K562 (cell line): ENCODE measurements around the gene MAMDC2. TPM values are rescaled to one million over a fixed set of nuclear protein-coding genes. Genes with fewer than 3 reads are reported as not detected.

ENCODE experiments used
- ATAC-seq: fragments of 200-7000 bp; cut with Tn5 transposase; 3 replicates; pipeline ENCODE4 v1.9.1; 2020; ENCODE audit warnings: moderate library complexity
- BruUV-seq: library from RNA; stranded (reverse); fragments of 400-500 nt; replicated peaks from 2 replicates; lab custom pipeline; 2021; lab: Mats Ljungman, UMichigan
- CTCF ChIA-PET: fragments of 300-600 bp; formaldehyde crosslinking; extraction: SDS; loops from one replicate; lab custom pipeline; 2021; ENCODE audit warnings: low intra/inter-chr PET ratio; lab: Yijun Ruan, JAX
- POLR2A ChIA-PET: fragments of 300-600, 350-650 bp; sonication (Branson Sonifier 250); formaldehyde crosslinking; extraction: SDS; loops from one replicate; lab custom pipeline; 2021; ENCODE audit warnings: antibody characterized with exemption, inconsistent platforms; lab: Yijun Ruan, JAX
- DNase-seq, 4 experiments: peaks; one replicate each; pipeline versions ENCODE4 v3.0.0 to v3.0.0-alpha.2; 2011 to 2018; ENCODE audit warnings: low spot score in 3 of 4, mixed read lengths in 3 of 4; ENCODE audit errors: extremely low read depth in 1 of 4
- FAIRE-seq: peaks from 2 replicates; lab custom pipeline; 2011; peaks lifted over from hg19 to GRCh38; lab: Jason Lieb, UNC
- H2AFZ ChIP-seq: 2 replicates; pipeline ENCODE4 v1.6.0; 2011; ENCODE audit warnings: low read depth, low read length, control low read depth, inconsistent platforms
- H3K27ac ChIP-seq: fragments of 200-600 bp; 3 replicates; pipeline ENCODE4 v1.8.0; 2011; ENCODE audit warnings: low read depth, mild to moderate bottlenecking, control low read depth, inconsistent platforms, low read length, moderate library complexity, mixed read lengths; ENCODE audit errors: extremely low read depth
- H3K27me3 ChIP-seq, 2 experiments: fragments of 300-600 bp in 1 of 2; 2 replicates in 1 of 2; 3 replicates in 1 of 2; pipeline versions ENCODE4 v1.6.0 to v1.8.0; 2011; ENCODE audit warnings: inconsistent platforms in 2 of 2, low read length in 2 of 2, mild to moderate bottlenecking in 1 of 2, mixed read lengths in 1 of 2, moderate library complexity in 1 of 2; ENCODE audit not compliant: control insufficient read depth in 2 of 2, insufficient read depth in 2 of 2
- H3K36me3 ChIP-seq: fragments of 300-600 bp; 3 replicates; pipeline ENCODE4 v1.8.0; 2011; ENCODE audit warnings: mild to moderate bottlenecking, low read length, inconsistent platforms; ENCODE audit not compliant: control insufficient read depth, insufficient read depth
- H3K4me1 ChIP-seq, 2 experiments: fragments of 200-600 bp in 1 of 2; replicated peaks in 1 of 2; 2 replicates in 1 of 2; 3 replicates in 1 of 2; pipeline versions ENCODE4 v1.5.1 to v1.8.0; 2011; ENCODE audit warnings: inconsistent platforms in 2 of 2, low read length in 2 of 2, mild to moderate bottlenecking in 1 of 2, mixed read lengths in 1 of 2, moderate library complexity in 1 of 2; ENCODE audit not compliant: control insufficient read depth in 2 of 2, insufficient read depth in 2 of 2
- H3K4me2 ChIP-seq: 2 replicates; pipeline ENCODE4 v1.6.1; 2011; ENCODE audit warnings: low read length, control low read depth, inconsistent platforms, mixed read lengths; ENCODE audit not compliant: insufficient read depth
- H3K4me3 ChIP-seq: fragments of 200-600 bp; sonication (generic), shearing (Covaris generic); 2 replicates; pipeline ENCODE4 v1.5.1; 2016; ENCODE audit warnings: control low read depth, inconsistent platforms
- H3K79me2 ChIP-seq: fragments of 200-600 bp; 3 replicates; pipeline ENCODE4 v1.8.0; 2011; ENCODE audit warnings: low read length, inconsistent platforms; ENCODE audit not compliant: control insufficient read depth, insufficient read depth
- H3K9ac ChIP-seq, 2 experiments: 2 replicates each; pipeline versions ENCODE4 v1.6.0 to v1.6.1; 2011; ENCODE audit warnings: low read depth in 2 of 2, low read length in 2 of 2, control low read depth in 1 of 2, inconsistent platforms in 1 of 2, mild to moderate bottlenecking in 1 of 2, mixed read lengths in 1 of 2; ENCODE audit not compliant: insufficient read depth in 1 of 2
- H3K9me1 ChIP-seq: one replicate; pipeline ENCODE4 v1.6.0; 2011; ENCODE audit warnings: inconsistent platforms, mild to moderate bottlenecking, low read length, moderate library complexity; ENCODE audit not compliant: control insufficient read depth, insufficient read depth
- H3K9me3 ChIP-seq: replicated peaks from 2 replicates; pipeline ENCODE4 v1.5.1; 2011; ENCODE audit warnings: low read depth, low read length, inconsistent platforms; ENCODE audit not compliant: control insufficient read depth, insufficient read depth
- H4K20me1 ChIP-seq: replicated peaks from 2 replicates; pipeline ENCODE4 v1.6.1; 2011; ENCODE audit warnings: low read length, inconsistent platforms, mixed read lengths; ENCODE audit not compliant: control insufficient read depth, insufficient read depth
- CBX2 ChIP-seq: fragments of 200-600 bp; sonication (generic); IDR thresholded peaks from one replicate; pipeline ENCODE4 v1.6.1; 2012; ENCODE audit warnings: mild to moderate bottlenecking, low read length, inconsistent platforms; ENCODE audit not compliant: insufficient read depth, poor library complexity, severe bottlenecking
- HDAC8 ChIP-seq: fragments of 450-650 bp; IDR thresholded peaks from 2 replicates; pipeline ENCODE4 v1.6.1; 2016; ENCODE audit warnings: mild to moderate bottlenecking, missing genetic modification characterization, moderate library complexity, missing compliant biosample characterization
- HMBOX1 ChIP-seq: sonication (generic); IDR thresholded peaks from 2 replicates; pipeline ENCODE4 v1.6.1; 2016
- HMG20B ChIP-seq: fragments of 250-450 bp; sonication (Bioruptor Pico); IDR thresholded peaks from 2 replicates; pipeline ENCODE4 v1.5.0; 2021; ENCODE audit warnings: mild to moderate bottlenecking
- HMGN3 ChIP-seq: IDR thresholded peaks from 2 replicates; pipeline ENCODE4 v1.6.1; 2011; ENCODE audit warnings: borderline replicate concordance, low read depth, mild to moderate bottlenecking, mixed read lengths, low read length; ENCODE audit not compliant: insufficient read length; ENCODE audit errors: extremely low read depth
- MCM5 ChIP-seq: fragments of 450-650 bp; IDR thresholded peaks from 2 replicates; pipeline ENCODE4 v1.6.1; 2016; ENCODE audit warnings: low read depth
- NFYB ChIP-seq: IDR thresholded peaks from 2 replicates; pipeline ENCODE4 v1.6.1; 2011; ENCODE audit warnings: mild to moderate bottlenecking, moderate library complexity; ENCODE audit not compliant: insufficient read length; ENCODE audit errors: extremely low read depth
- NR2C2 ChIP-seq, 2 experiments: fragments of 200-800 bp in 1 of 2; sonication (Bioruptor generic) in 1 of 2; sonication (generic) in 1 of 2; formaldehyde crosslinking in 1 of 2; IDR thresholded peaks; 2 replicates each; pipeline versions ENCODE4 v1.6.1 to v1.8.0; 2016 to 2022; ENCODE audit warnings: mild to moderate bottlenecking in 1 of 2, missing compliant biosample characterization in 1 of 2, missing genetic modification characterization in 1 of 2, missing genetic modification reagents in 1 of 2
- PCBP2 ChIP-seq: fragments of 200-400 bp; formaldehyde crosslinking; IDR thresholded peaks from 2 replicates; pipeline ENCODE4 v1.6.1; 2018; ENCODE audit warnings: low read length, low read depth, mild to moderate bottlenecking, moderate library complexity; ENCODE audit not compliant: poor library complexity, severe bottlenecking
- PHB ChIP-seq: fragments of 250-450 bp; sonication (Bioruptor Pico); IDR thresholded peaks from 2 replicates; pipeline ENCODE4 v1.5.0; 2021
- POU5F1 ChIP-seq: fragments of 150-350 bp; IDR thresholded peaks from 2 replicates; pipeline ENCODE4 v1.6.1; 2014; ENCODE audit warnings: borderline replicate concordance, low read length, low read depth, mild to moderate bottlenecking; ENCODE audit not compliant: partially characterized antibody
- RBM15 ChIP-seq: fragments of 200-400 bp; formaldehyde crosslinking; IDR thresholded peaks from 2 replicates; pipeline ENCODE4 v1.6.1; 2018; ENCODE audit warnings: mild to moderate bottlenecking, low read length, moderate library complexity; ENCODE audit not compliant: insufficient read depth
- RFX1 ChIP-seq: fragments of 450-650 bp; IDR thresholded peaks from 2 replicates; pipeline ENCODE4 v1.6.1; 2016; ENCODE audit warnings: mild to moderate bottlenecking, moderate library complexity
- SMARCA5 ChIP-seq: fragments of 450-650 bp; IDR thresholded peaks from 2 replicates; pipeline ENCODE4 v1.6.1; 2016
- ZNF174 ChIP-seq: fragments of 250-450 bp; sonication (Bioruptor Pico); IDR thresholded peaks from 2 replicates; pipeline ENCODE4 v1.4.0; 2020; ENCODE audit warnings: mild to moderate bottlenecking
- ZNF3 ChIP-seq: fragments of 250-450 bp; sonication (Bioruptor Pico); IDR thresholded peaks from 2 replicates; pipeline ENCODE4 v1.5.0; 2021; ENCODE audit warnings: mild to moderate bottlenecking, moderate library complexity
- ZNF384 ChIP-seq: IDR thresholded peaks from 2 replicates; pipeline ENCODE4 v1.6.1; 2012; ENCODE audit warnings: low read depth, low read length, improper control_type of control experiment
- ZNF609 ChIP-seq: sonication (generic); formaldehyde crosslinking; IDR thresholded peaks from 2 replicates; pipeline ENCODE4 v1.8.1; 2023; ENCODE audit warnings: missing genetic modification reagents, mild to moderate bottlenecking, borderline replicate concordance
- WGBS: fragments of 100-300 bp; shearing (Covaris generic); methylation state at CpG from one replicate; pipeline ENCODE4 v1.1.6; 2016; ENCODE audit warnings: low coverage, mixed read lengths; ENCODE audit not compliant: insufficient coverage; ENCODE audit errors: missing lambda C conversion rate; 5-methylcytosine and 5-hydroxymethylcytosine counted together
- in situ Hi-C: fragments of 300-500 bp; cut with MboI; formaldehyde crosslinking; loops from 4 replicates; pipeline ENCODE4 v1.15.0; 2018; ENCODE audit warnings: inconsistent platforms, mixed read lengths
- intact Hi-C: fragments of 100-400 bp; cut with micrococcal nuclease; formaldehyde crosslinking; loops from 2 replicates; pipeline ENCODE4 v1.14.2; 2022
- polyA plus RNA-seq, 8 experiments: library from polyadenylated mRNA; depleted of rRNA in 4 of 8; stranded (reverse) in 5 of 8; unstranded in 3 of 8; fragments of >200 nt; fragmentation: Nextera tagmentation in 2 of 8; fragmentation: Illumina TruSeq in 1 of 8; extraction: Ambion mirVana in 2 of 8; extraction: Trizol in 1 of 8; gene quantifications; 2 replicates each; pipeline versions ENCODE4 v1.2.1 to v1.2.3, GENCODE V29; 2011 to 2014; ENCODE audit warnings: inconsistent platforms in 1 of 8, missing spikeins in 1 of 8
- total RNA-seq, 7 experiments: library from RNA; depleted of rRNA in 6 of 7; stranded (reverse); fragments of >200 nt in 6 of 7; fragmentation: Illumina TruSeq in 2 of 7; extraction: Trizol in 2 of 7; gene quantifications; 2 replicates each; pipeline versions ENCODE4 v1.2.1 to v1.2.3, GENCODE V29; 2011 to 2021; ENCODE audit warnings: low replicate concordance in 1 of 7

Gene MAMDC2
- total and polyA plus RNA-seq, 9 of the 15 experiments (the other 6 are each of a cell fraction or from before 2014, with no cell fraction given): 0.01 to 0.03 TPM; not detected in 7

- no peak overlapping the region for H3K9ac ChIP-seq
- no peak overlapping the region for H3K4me2 ChIP-seq
- H3K27ac ChIP-seq: no peak overlapping the region
- H2AFZ ChIP-seq: no peak overlapping the region
- 0% methylated on average over 3 of the region's 3 CpGs for WGBS
- DNase-seq (no peak), FAIRE-seq (no peak), ATAC-seq (no peak)
- intact Hi-C loops (no loop called here), in situ Hi-C loops (no loop called here)
- CTCF ChIA-PET: no interaction called here
- H3K9me1 ChIP-seq: no peaks in the 10 kb centered on the region
- POLR2A ChIA-PET: interaction anchor here (0.7 kb wide), 1 partner anchor 10 kb away, joined by 3 read pairs; no protein-coding TSS in a partner anchor
- no peaks in the 10 kb centered on the region for H4K20me1 ChIP-seq
- no peaks in the 10 kb centered on the region for H3K27me3 ChIP-seq
- no peak for TF ChIP-seq CBX2
- no peak for TF ChIP-seq HMGN3
- no peak for TF ChIP-seq NR2C2 (CRISPR knock-in tag; IDR thresholded peaks at IDR 0.05)
- no peak for TF ChIP-seq NR2C2 (tag; IDR thresholded peaks at IDR 0.05)
- no peak for TF ChIP-seq HMBOX1
- no peak for TF ChIP-seq ZNF384
- TF ChIP-seq ZNF609: no peak
- TF ChIP-seq HDAC8 (tag): no peak
- no peak for TF ChIP-seq ZNF174 (CRISPR knock-in tag)
- TF ChIP-seq RBM15: no peak
- no peak for TF ChIP-seq MCM5
- no peak for TF ChIP-seq SMARCA5
- no peak for TF ChIP-seq PCBP2
- TF ChIP-seq RFX1: no peak
- no peak for TF ChIP-seq HMG20B (CRISPR knock-in tag)
- no peak for TF ChIP-seq NFYB
- TF ChIP-seq ZNF3 (CRISPR knock-in tag): no peak
- no peak for TF ChIP-seq POU5F1
- TF ChIP-seq PHB (CRISPR knock-in tag): no peak
- no peaks in the 10 kb centered on the region for H3K9me3 ChIP-seq
- no peaks in the 10 kb centered on the region for H3K4me1 ChIP-seq
- no peaks in the 10 kb centered on the region for H3K79me2 ChIP-seq
- no TSS peak for BruUV-seq
- H3K4me3 ChIP-seq: no peak overlapping the region
- no peaks in the 10 kb centered on the region for H3K36me3 ChIP-seq
Measured at GRCh38 chr9:70054521-70054920, 10.9 kb downstream of the MAMDC2 start.
